H1 (cell line): Measurements from ENCODE around the gene C1orf174. TPM values are rescaled to one million over a fixed set of nuclear protein-coding genes. Genes with fewer than 3 reads are reported as not detected.

Experiments used
- CTCF ChIA-PET: fragments of 300-600 bp; sonication (Branson Sonifier 250); formaldehyde crosslinking; loops from one replicate; lab custom pipeline; 2021; ENCODE audit not compliant: partially characterized antibody; lab: Charles Lee
- POLR2A ChIA-PET: fragments of 300-600 bp; sonication (Branson Sonifier 250); formaldehyde crosslinking; loops from one replicate; lab custom pipeline; 2021; ENCODE audit warnings: inconsistent platforms; ENCODE audit not compliant: partially characterized antibody; lab: Charles Lee
- DNase-seq, 2 experiments: peaks; one replicate each; pipeline versions ENCODE4 v3.0.0 to v3.0.0-alpha.2; 2010 to 2022; ENCODE audit warnings: low spot score in 2 of 2, low read depth in 1 of 2, mixed read lengths in 1 of 2
- FAIRE-seq: peaks from 2 replicates; lab custom pipeline; 2011; peaks lifted over from hg19 to GRCh38; lab: Jason Lieb, UNC
- H2AFZ ChIP-seq: 2 replicates; pipeline ENCODE4 v1.8.1; 2012; ENCODE audit warnings: low read length, inconsistent platforms
- H2AK5ac ChIP-seq: 2 replicates; pipeline ENCODE4 v1.6.1; 2013; ENCODE audit warnings: low read depth, low read length
- H2BK120ac ChIP-seq: replicated peaks from 2 replicates; pipeline ENCODE3; 2013; ENCODE audit warnings: low read depth, low read length, inconsistent platforms
- H2BK12ac ChIP-seq: 2 replicates; pipeline ENCODE4 v1.6.1; 2013; ENCODE audit warnings: low read depth, low read length
- H2BK15ac ChIP-seq: 2 replicates; pipeline ENCODE4 v1.6.1; 2013; ENCODE audit warnings: low read length
- H2BK20ac ChIP-seq: 2 replicates; pipeline ENCODE4 v1.6.1; 2013; ENCODE audit warnings: low read length
- H2BK5ac ChIP-seq: 2 replicates; pipeline ENCODE4 v1.6.1; 2013; ENCODE audit warnings: low read depth, low read length
- H3K14ac ChIP-seq: 2 replicates; pipeline ENCODE4 v1.6.1; 2013; ENCODE audit warnings: inconsistent platforms; ENCODE audit not compliant: insufficient read length
- H3K18ac ChIP-seq: 2 replicates; pipeline ENCODE4 v1.6.1; 2013; ENCODE audit warnings: low read length; ENCODE audit errors: extremely low read depth
- H3K23ac ChIP-seq: 2 replicates; pipeline ENCODE4 v1.6.1; 2013; ENCODE audit warnings: inconsistent platforms; ENCODE audit not compliant: insufficient read length
- H3K23me2 ChIP-seq: 2 replicates; pipeline ENCODE4 v1.6.1; 2013; ENCODE audit warnings: low read depth, low read length
- H3K27ac ChIP-seq: 2 replicates; pipeline ENCODE4 v1.6.1; 2011; ENCODE audit warnings: low read depth, low read length, inconsistent platforms
- H3K27me3 ChIP-seq, 4 experiments: replicated peaks in 1 of 4; 1 replicate in 1 of 4; 2 replicates in 3 of 4; pipeline versions ENCODE4 v1.6.1 to v1.8.1; 2011 to 2013; ENCODE audit warnings: low read length in 3 of 4, mild to moderate bottlenecking in 3 of 4, inconsistent platforms in 2 of 4, mixed read lengths in 2 of 4, moderate library complexity in 1 of 4; ENCODE audit not compliant: control insufficient read depth in 3 of 4, insufficient read depth in 3 of 4; ENCODE audit errors: extremely low read depth in 1 of 4
- H3K36me3 ChIP-seq, 4 experiments: 2 replicates each; pipeline versions ENCODE4 v1.6.1 to v1.8.1; 2011 to 2013; ENCODE audit warnings: mild to moderate bottlenecking in 4 of 4, low read length in 3 of 4, moderate library complexity in 2 of 4, control low read depth in 1 of 4, inconsistent platforms in 1 of 4; ENCODE audit not compliant: insufficient read depth in 4 of 4, control insufficient read depth in 2 of 4
- H3K4ac ChIP-seq: replicated peaks from 2 replicates; pipeline ENCODE3; 2013; ENCODE audit warnings: low read length, low read depth, mixed read lengths, inconsistent platforms; ENCODE audit not compliant: insufficient read length
- H3K4me1 ChIP-seq, 4 experiments: replicated peaks in 1 of 4; 1 replicate in 1 of 4; 2 replicates in 3 of 4; pipeline versions ENCODE4 v1.6.1 to v1.8.1; 2011 to 2013; ENCODE audit warnings: low read length in 3 of 4, inconsistent platforms in 2 of 4, mixed read lengths in 1 of 4; ENCODE audit not compliant: insufficient read depth in 4 of 4, control insufficient read depth in 3 of 4
- H3K4me2 ChIP-seq, 2 experiments: 2 replicates each; pipeline versions ENCODE4 v1.6.1 to v1.8.1; 2011 to 2013; ENCODE audit warnings: low read depth in 2 of 2, low read length in 2 of 2, control low read depth in 1 of 2, inconsistent platforms in 1 of 2, mild to moderate bottlenecking in 1 of 2; ENCODE audit not compliant: insufficient read depth in 1 of 2
- H3K4me3 ChIP-seq, 4 experiments: fragments of 200-600, 300-600 bp in 1 of 4; sonication (generic), shearing (Covaris generic), sonication (Bioruptor Twin) in 1 of 4; 2 replicates each; pipeline versions ENCODE4 v1.5.1 to v1.8.1; 2011 to 2016; ENCODE audit warnings: low read length in 4 of 4, low read depth in 3 of 4, control low read depth in 2 of 4, inconsistent platforms in 2 of 4, mild to moderate bottlenecking in 2 of 4, mixed read lengths in 1 of 4, moderate library complexity in 1 of 4; ENCODE audit not compliant: insufficient read depth in 2 of 4; ENCODE audit errors: extremely low read depth in 1 of 4
- H3K56ac ChIP-seq: replicated peaks from 2 replicates; pipeline ENCODE3; 2013; ENCODE audit warnings: low read depth, mild to moderate bottlenecking, mixed read lengths, low read length, inconsistent platforms; ENCODE audit not compliant: insufficient read length
- H3K79me1 ChIP-seq: 2 replicates; pipeline ENCODE4 v1.6.1; 2013; ENCODE audit warnings: low read depth, low read length, control low read depth
- H3K79me2 ChIP-seq, 2 experiments: 2 replicates each; pipeline versions ENCODE4 v1.6.1 to v1.8.1; 2012 to 2013; ENCODE audit warnings: low read length in 2 of 2, mild to moderate bottlenecking in 2 of 2, inconsistent platforms in 1 of 2; ENCODE audit not compliant: insufficient read depth in 2 of 2, control insufficient read depth in 1 of 2
- H3K9ac ChIP-seq, 4 experiments: replicated peaks in 1 of 4; 1 replicate in 1 of 4; 2 replicates in 3 of 4; pipeline versions ENCODE4 v1.6.1 to v1.8.1; 2011 to 2013; ENCODE audit warnings: low read depth in 3 of 4, low read length in 3 of 4, control low read depth in 2 of 4, mild to moderate bottlenecking in 2 of 4, moderate library complexity in 2 of 4, inconsistent platforms in 1 of 4; ENCODE audit errors: extremely low read depth in 1 of 4
- H3K9me3 ChIP-seq, 2 experiments: 2 replicates each; pipeline versions ENCODE4 v1.6.1 to v1.8.1; 2012 to 2013; ENCODE audit warnings: mild to moderate bottlenecking in 2 of 2, moderate library complexity in 2 of 2, control low read depth in 1 of 2, inconsistent platforms in 1 of 2, low read depth in 1 of 2, low read length in 1 of 2, mixed read lengths in 1 of 2; ENCODE audit not compliant: insufficient read depth in 2 of 2
- H4K20me1 ChIP-seq, 2 experiments: replicated peaks in 1 of 2; 2 replicates each; pipeline versions ENCODE3 to v1.8.1; 2011 to 2013; ENCODE audit warnings: inconsistent platforms in 2 of 2, low read length in 2 of 2, mild to moderate bottlenecking in 1 of 2; ENCODE audit not compliant: insufficient read depth in 2 of 2, control insufficient read depth in 1 of 2
- H4K5ac ChIP-seq: 2 replicates; pipeline ENCODE4 v1.6.1; 2013; ENCODE audit warnings: low read length, low read depth, mixed read lengths, inconsistent platforms; ENCODE audit not compliant: insufficient read length
- H4K8ac ChIP-seq: 2 replicates; pipeline ENCODE4 v1.8.0; 2013; ENCODE audit warnings: mild to moderate bottlenecking, moderate library complexity, low read length, inconsistent platforms; ENCODE audit not compliant: insufficient read depth; ENCODE audit errors: extremely low read depth
- H4K91ac ChIP-seq: replicated peaks from 2 replicates; pipeline ENCODE3; 2013; ENCODE audit warnings: low read length, mixed read lengths, inconsistent platforms; ENCODE audit not compliant: insufficient read length
- CREB1 ChIP-seq: IDR thresholded peaks from 2 replicates; pipeline ENCODE4 v1.6.1; 2012; ENCODE audit warnings: inconsistent platforms
- KDM1A ChIP-seq: fragments of 200-600, 300-600 bp; sonication (generic); IDR thresholded peaks from 2 replicates; pipeline ENCODE4 v1.7.1; 2016; ENCODE audit warnings: mild to moderate bottlenecking, low read length, borderline replicate concordance
- NRF1 ChIP-seq: IDR thresholded peaks from 2 replicates; pipeline ENCODE4 v1.6.1; 2011; ENCODE audit warnings: mild to moderate bottlenecking, low read depth, low read length, improper control_type of control experiment
- POLR2AphosphoS5 ChIP-seq: IDR thresholded peaks from 2 replicates; pipeline ENCODE4 v1.6.1; 2011; ENCODE audit warnings: low read depth, low read length
- POU5F1 ChIP-seq: IDR thresholded peaks from 2 replicates; pipeline ENCODE4 v1.6.1; 2011; ENCODE audit warnings: low read depth, mild to moderate bottlenecking, low read length, moderate library complexity
- TBP ChIP-seq: IDR thresholded peaks from 2 replicates; pipeline ENCODE4 v1.6.1; 2011; ENCODE audit warnings: low read depth, low read length, improper control_type of control experiment
- USF2 ChIP-seq: IDR thresholded peaks from 2 replicates; pipeline ENCODE4 v1.6.1; 2011; ENCODE audit warnings: low read length, improper control_type of control experiment
- WGBS, 2 experiments: shearing (Covaris generic) in 1 of 2; methylation state at CpG; one replicate each; pipeline versions ENCODE4 v1.1.6 to v1.1.7; 2013 to 2015; ENCODE audit warnings: low lambda C conversion rate in 2 of 2, mixed read lengths in 2 of 2, inconsistent platforms in 1 of 2, low coverage in 1 of 2, missing lambda C conversion rate in 1 of 2; ENCODE audit not compliant: insufficient replicate concordance in 2 of 2, insufficient coverage in 1 of 2, insufficient read length in 1 of 2; ENCODE audit errors: extremely low coverage in 1 of 2, missing lambda C conversion rate in 1 of 2; 5-methylcytosine and 5-hydroxymethylcytosine counted together
- polyA plus RNA-seq, 7 experiments: library from polyadenylated mRNA; depleted of rRNA in 3 of 7; stranded (reverse) in 5 of 7; unstranded in 2 of 7; fragments of >200 nt in 5 of 7; fragments of 200-250 nt in 2 of 7; gene quantifications; 1 replicate in 5 of 7; 2 replicates in 1 of 7; 4 replicates in 1 of 7; pipeline versions ENCODE4 v1.2.1 to v1.2.3, GENCODE V29; 2011 to 2013; ENCODE audit warnings: missing spikeins in 2 of 7, mixed read lengths in 2 of 7
- total RNA-seq: library from RNA; stranded (reverse); fragmentation: NEBNext Ultra II Directional; extraction: Animal tissue kit (Norgen Biotek cat#: 25700); gene quantifications from 2 replicates; pipeline ENCODE4 v1.2.1, GENCODE V29; 2021

Gene C1orf174
- total and polyA plus RNA-seq, 2 of the 8 experiments (the other 6 are each of a cell fraction or from before 2014, with no cell fraction given) = 28.4 to 32.4 TPM

DNA sequence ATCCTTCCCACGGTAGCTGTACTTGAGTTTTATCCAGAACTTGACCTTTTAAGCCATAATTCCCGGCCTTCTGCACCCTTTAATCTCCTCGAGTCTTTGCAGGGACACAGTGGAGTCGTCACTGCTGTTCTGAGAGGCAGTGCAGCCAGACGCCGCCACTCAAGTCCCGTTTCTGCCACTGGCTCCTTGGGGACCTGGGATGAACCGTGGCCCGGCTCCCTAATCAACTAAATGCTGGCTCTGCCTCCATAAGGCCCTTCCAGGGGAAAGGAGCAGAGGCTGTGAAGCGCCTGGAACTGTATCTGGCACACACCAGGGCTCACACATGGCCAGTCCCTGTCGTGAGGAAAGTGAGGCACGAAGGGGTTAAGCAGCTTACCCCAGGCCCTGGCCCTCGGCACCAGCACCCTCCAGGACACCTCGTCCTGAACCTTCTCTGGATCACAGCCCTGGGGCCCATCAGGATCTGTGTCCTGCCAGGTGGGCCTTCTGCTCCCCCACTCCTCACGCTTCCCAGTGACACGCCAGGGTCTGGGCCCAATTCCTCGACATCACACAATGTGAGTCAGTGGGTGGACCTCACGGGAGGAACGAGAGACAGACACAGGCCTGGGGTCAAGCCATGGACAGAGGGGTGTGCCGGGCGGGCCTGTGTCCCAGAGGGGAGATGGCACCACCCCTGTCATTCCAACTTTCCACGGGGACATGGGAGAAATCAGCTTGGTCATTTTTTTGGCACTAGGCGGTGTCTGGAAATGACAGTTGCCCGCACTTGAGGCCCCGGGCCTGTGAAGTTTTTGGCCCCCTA, 23.5 kb upstream of the C1orf174 start:
- Histone ChIP-seq H3K23ac (no peak overlapping the region), H4K20me1 (no peaks in the 10 kb centered on the region), H2BK5ac (no peak overlapping the region), H3K9ac (no peak overlapping the region), H3K27ac (no peak overlapping the region)
- TF ChIP-seq KDM1A (no peak), NRF1 (no peak), POU5F1 (no peak), CREB1 (no peak), USF2 (no peak), POLR2AphosphoS5 (no peak), TBP (no peak)
- TF ChIP-seq, all 59 proteins: peak for 0
- Histone ChIP-seq H3K79me1 (no peaks in the 10 kb centered on the region), H2BK15ac (no peak overlapping the region), H3K4ac (no peak overlapping the region), H2BK12ac (0 out of 2 replicates have a peak overlapping the region, but pooled peaks have one; percentile 9), H4K5ac (no peak overlapping the region), H3K18ac (no peak overlapping the region), H3K14ac (no peak overlapping the region), H3K56ac (no peak overlapping the region), H3K79me2 (no peaks in the 10 kb centered on the region), H3K27me3 (no peaks in the 10 kb centered on the region), H2AFZ (no peak overlapping the region), H3K36me3 (no peaks in the 10 kb centered on the region), H3K4me3 (no peak overlapping the region), H3K23me2 (peaks cover 3% of the 10 kb centered on the region; the same call in 1 of the 2 replicates), H3K4me1 (peaks cover 0 to 3% (median 0%) of the 10 kb centered on the region in 4 experiments; a peak in 2 of 7 replicates), H2BK120ac (no peak overlapping the region), H4K91ac (no peak overlapping the region), H3K4me2 (no peak overlapping the region), H4K8ac (no peak overlapping the region), H3K9me3 (no peaks in the 10 kb centered on the region; a peak in 1 of 4 replicates), H2BK20ac (no peak overlapping the region), H2AK5ac (no peak overlapping the region)
- 90% methylated on average over 25 of the region's 25 CpGs; no CpG with 5 or more reads in 1 of the 2 experiments for WGBS, 2 experiments
- FAIRE-seq = no peak
- no peak for DNase-seq
- ChIA-PET POLR2A (no interaction called here), CTCF (no interaction called here)
